Smooth muscle cell (in vitro differentiated cells): ENCODE measurements around the gene NLGN2. TPM values are rescaled to one million over a fixed set of nuclear protein-coding genes. Genes with fewer than 3 reads are reported as not detected.

Experiments used
- DNase-seq: peaks from one replicate; lab custom pipeline; 2025; ENCODE audit not compliant: unreplicated experiment; lab: John Stamatoyannopoulos, UW
- H2AFZ ChIP-seq: fragments of 200-600 bp; sonication (generic); 2 replicates; pipeline ENCODE4 v1.6.0; 2016; ENCODE audit warnings: antibody characterized with exemption, low read depth, mild to moderate bottlenecking
- H3F3A ChIP-seq: fragments of 200-600 bp; sonication (generic); 2 replicates; pipeline ENCODE4 v1.6.0; 2017; ENCODE audit warnings: antibody characterized with exemption, low read depth
- H3K27ac ChIP-seq: fragments of 200-600 bp; sonication (generic); 2 replicates; pipeline ENCODE4 v1.5.1; 2016; ENCODE audit warnings: low read depth, mild to moderate bottlenecking
- H3K27me3 ChIP-seq: fragments of 200-600 bp; sonication (generic); 2 replicates; pipeline ENCODE4 v1.6.1; 2016; ENCODE audit warnings: low read depth, mild to moderate bottlenecking
- H3K36me3 ChIP-seq: fragments of 200-600 bp; sonication (generic); 2 replicates; pipeline ENCODE4 v1.5.1; 2016; ENCODE audit warnings: low read depth
- H3K4me1 ChIP-seq: fragments of 200-600 bp; sonication (generic); 2 replicates; pipeline ENCODE4 v1.5.1; 2016; ENCODE audit warnings: low read depth
- H3K4me2 ChIP-seq: fragments of 200-600 bp; sonication (generic); 2 replicates; pipeline ENCODE4 v1.6.0; 2016; ENCODE audit warnings: mild to moderate bottlenecking
- H3K4me3 ChIP-seq: fragments of 200-600 bp; sonication (generic); 2 replicates; pipeline ENCODE4 v1.5.1; 2016; ENCODE audit warnings: mild to moderate bottlenecking
- H3K79me2 ChIP-seq: fragments of 200-600 bp; sonication (generic); 2 replicates; pipeline ENCODE4 v1.6.0; 2016; ENCODE audit warnings: low read depth, mild to moderate bottlenecking
- H3K9ac ChIP-seq: fragments of 200-600 bp; sonication (generic); 2 replicates; pipeline ENCODE4 v1.6.0; 2016; ENCODE audit warnings: low read depth
- H3K9me3 ChIP-seq: fragments of 200-600 bp; sonication (generic); replicated peaks from 2 replicates; pipeline ENCODE4 v1.5.1; 2016; ENCODE audit warnings: low read depth
- H4K20me1 ChIP-seq: fragments of 200-600 bp; sonication (generic); 2 replicates; pipeline ENCODE4 v1.6.0; 2016; ENCODE audit warnings: low read depth
- WGBS: methylation state at CpG from one replicate; pipeline ENCODE4 v1.1.7; 2016; ENCODE audit warnings: low lambda C conversion rate; 5-methylcytosine and 5-hydroxymethylcytosine counted together
- polyA plus RNA-seq: library from polyadenylated mRNA; unstranded; fragments of >200 nt; fragmentation: Nextera tagmentation; extraction: Ambion mirVana; gene quantifications from 2 replicates; pipeline ENCODE4 v1.2.1, GENCODE V29; 2016
- total RNA-seq: library from RNA; depleted of rRNA; stranded (reverse); fragments of >200 nt; gene quantifications from 2 replicates; pipeline ENCODE4 v1.2.3, GENCODE V29; 2014
- TF ChIP-seq, protein P1 (sequence below): fragments of 200-600 bp; sonication (generic); IDR thresholded peaks from 2 replicates; pipeline ENCODE4 v1.5.1; 2017; ENCODE audit warnings: borderline replicate concordance, mild to moderate bottlenecking, antibody characterized with exemption; ENCODE audit not compliant: insufficient read depth, poor library complexity, severe bottlenecking

The NLGN2 gene
- total and polyA plus RNA-seq, 2 experiments from 2014 or later = 10.8 to 20.9 TPM

GRCh38 chr17:7393613-7394451 is 13.8 kb upstream of the NLGN2 start:
- H3K79me2 ChIP-seq = no peaks in the 10 kb centered on the region
- no peak for DNase-seq
- no peaks in the 10 kb centered on the region for H3K9me3 ChIP-seq
- no peaks in the 10 kb centered on the region for H3K36me3 ChIP-seq
- peaks cover 4% of the 10 kb centered on the region for H3F3A ChIP-seq
- peak overlapping the region; percentile 98 for H3K4me2 ChIP-seq
- TF ChIP-seq, protein P1, sequence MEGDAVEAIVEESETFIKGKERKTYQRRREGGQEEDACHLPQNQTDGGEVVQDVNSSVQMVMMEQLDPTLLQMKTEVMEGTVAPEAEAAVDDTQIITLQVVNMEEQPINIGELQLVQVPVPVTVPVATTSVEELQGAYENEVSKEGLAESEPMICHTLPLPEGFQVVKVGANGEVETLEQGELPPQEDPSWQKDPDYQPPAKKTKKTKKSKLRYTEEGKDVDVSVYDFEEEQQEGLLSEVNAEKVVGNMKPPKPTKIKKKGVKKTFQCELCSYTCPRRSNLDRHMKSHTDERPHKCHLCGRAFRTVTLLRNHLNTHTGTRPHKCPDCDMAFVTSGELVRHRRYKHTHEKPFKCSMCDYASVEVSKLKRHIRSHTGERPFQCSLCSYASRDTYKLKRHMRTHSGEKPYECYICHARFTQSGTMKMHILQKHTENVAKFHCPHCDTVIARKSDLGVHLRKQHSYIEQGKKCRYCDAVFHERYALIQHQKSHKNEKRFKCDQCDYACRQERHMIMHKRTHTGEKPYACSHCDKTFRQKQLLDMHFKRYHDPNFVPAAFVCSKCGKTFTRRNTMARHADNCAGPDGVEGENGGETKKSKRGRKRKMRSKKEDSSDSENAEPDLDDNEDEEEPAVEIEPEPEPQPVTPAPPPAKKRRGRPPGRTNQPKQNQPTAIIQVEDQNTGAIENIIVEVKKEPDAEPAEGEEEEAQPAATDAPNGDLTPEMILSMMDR = no peak
- H3K9ac ChIP-seq = peak overlapping the region; percentile 90
- H3K27me3 ChIP-seq = no peaks in the 10 kb centered on the region
- peak overlapping the region; percentile 93 for H3K4me3 ChIP-seq
- H3K27ac ChIP-seq = peak overlapping the region; percentile 77
- H2AFZ ChIP-seq = peak overlapping the region; percentile 44
- 3% methylated on average over 29 of the region's 48 CpGs for WGBS
- H3K4me1 ChIP-seq = peaks cover 9% of the 10 kb centered on the region
- H4K20me1 ChIP-seq = peaks cover 23% of the 10 kb centered on the region

- Histone ChIP-seq H3K4me2 (peak within 1 kb of the TSS; percentile 98), H3K27ac (peak within 1 kb of the TSS; percentile 77), H2AFZ (peak within 1 kb of the TSS; percentile 82), H3F3A (peaks cover 4% of the 10 kb centered on the region), H3K36me3 (no peaks in the 10 kb centered on the region), H3K9me3 (no peaks in the 10 kb centered on the region), H3K9ac (peak within 1 kb of the TSS; percentile 90), H3K4me3 (peak within 1 kb of the TSS; percentile 93), H4K20me1 (peaks cover 18% of the 10 kb centered on the region), H3K79me2 (no peaks in the 10 kb centered on the region), H3K27me3 (no peaks in the 10 kb centered on the region), H3K4me1 (peaks cover 9% of the 10 kb centered on the region)
- peak; percentile 59 for DNase-seq
- WGBS = under 1% methylated on average over 27 of the region's 71 CpGs
- TF ChIP-seq, protein P1 = peak; percentile 32
These were observed 13.0 kb upstream of the NLGN2 start, which contains the start of gene PLSCR3 for GRCh38 chr17:7394452-7395191. Gene PLSCR3 (minus strand): TSS chr17:7394525. CDS start chr17:7394110, 415 bp downstream.

- H3K9ac ChIP-seq = no peak overlapping the region
- TF ChIP-seq, protein P1 = no peak
- H3K4me2 ChIP-seq = no peak overlapping the region
- H3K27ac ChIP-seq = no peak overlapping the region
- 96% methylated on average over 4 of the region's 4 CpGs for WGBS
- no peaks in the 10 kb centered on the region for H3K79me2 ChIP-seq
- H3K4me3 ChIP-seq = no peak overlapping the region
- no peaks in the 10 kb centered on the region for H3K36me3 ChIP-seq
- no peak for DNase-seq
- no peak overlapping the region for H2AFZ ChIP-seq
- peaks cover 9% of the 10 kb centered on the region for H3K4me1 ChIP-seq
- peaks cover 3% of the 10 kb centered on the region for H4K20me1 ChIP-seq
- H3K27me3 ChIP-seq = no peaks in the 10 kb centered on the region
- peaks cover 4% of the 10 kb centered on the region for H3F3A ChIP-seq
- no peaks in the 10 kb centered on the region for H3K9me3 ChIP-seq
These were observed 11.5 kb upstream of the NLGN2 start for GRCh38 chr17:7396147-7396546.
